H9 (cell line): ENCODE data around the gene MCHR1. TPM values are rescaled to one million over a fixed set of nuclear protein-coding genes. Genes with fewer than 3 reads are reported as not detected.

Source experiments
- DNase-seq: peaks from one replicate; pipeline ENCODE4 v3.0.0-alpha.2; 2017
- H2AFZ ChIP-seq: one replicate; pipeline ENCODE4 v1.6.1; 2013; ENCODE audit warnings: mild to moderate bottlenecking, low read length, control low read depth, moderate library complexity
- H2AK5ac ChIP-seq: 2 replicates; pipeline ENCODE4 v1.6.1; 2013; ENCODE audit warnings: low read length, control low read depth, mixed read lengths; ENCODE audit not compliant: insufficient read length
- H2BK120ac ChIP-seq: one replicate; pipeline ENCODE4 v1.6.1; 2013; ENCODE audit warnings: low read depth, mild to moderate bottlenecking, low read length, control low read depth, inconsistent platforms; ENCODE audit not compliant: poor library complexity, severe bottlenecking
- H2BK12ac ChIP-seq: 2 replicates; pipeline ENCODE4 v1.6.1; 2013; ENCODE audit warnings: low read length, control low read depth, mixed read lengths, low read depth; ENCODE audit not compliant: insufficient read length
- H2BK15ac ChIP-seq: 2 replicates; pipeline ENCODE4 v1.6.1; 2013; ENCODE audit warnings: low read depth, low read length, control low read depth
- H2BK20ac ChIP-seq: one replicate; pipeline ENCODE4 v1.6.1; 2013; ENCODE audit warnings: low read depth, mild to moderate bottlenecking, low read length, control low read depth, inconsistent platforms; ENCODE audit not compliant: poor library complexity, severe bottlenecking
- H2BK5ac ChIP-seq: 2 replicates; pipeline ENCODE4 v1.6.1; 2013; ENCODE audit warnings: low read length, control low read depth, mixed read lengths; ENCODE audit not compliant: insufficient read length
- H3K14ac ChIP-seq: 2 replicates; pipeline ENCODE4 v1.6.1; 2013; ENCODE audit warnings: low read length, control low read depth; ENCODE audit not compliant: insufficient read depth
- H3K18ac ChIP-seq: 2 replicates; pipeline ENCODE4 v1.6.1; 2013; ENCODE audit warnings: low read depth, mild to moderate bottlenecking, mixed read lengths, low read length, control low read depth; ENCODE audit not compliant: insufficient read length
- H3K23ac ChIP-seq: 2 replicates; pipeline ENCODE4 v1.6.1; 2013; ENCODE audit warnings: low read length, control low read depth, mixed read lengths, low read depth; ENCODE audit not compliant: insufficient read length
- H3K23me2 ChIP-seq: 2 replicates; pipeline ENCODE4 v1.6.1; 2013; ENCODE audit warnings: low read depth, mild to moderate bottlenecking, mixed read lengths, low read length, control low read depth; ENCODE audit not compliant: insufficient read length, poor library complexity, severe bottlenecking
- H3K27ac ChIP-seq: 2 replicates; pipeline ENCODE4 v1.5.1; 2013; ENCODE audit warnings: low read length, control low read depth, mixed read lengths, low read depth; ENCODE audit not compliant: insufficient read length
- H3K27me3 ChIP-seq: 2 replicates; pipeline ENCODE4 v1.6.1; 2013; ENCODE audit warnings: low read length, control low read depth, inconsistent platforms; ENCODE audit not compliant: insufficient read depth
- H3K4ac ChIP-seq: 2 replicates; pipeline ENCODE4 v1.6.1; 2013; ENCODE audit warnings: low read depth, mild to moderate bottlenecking, control low read depth, inconsistent platforms, low read length, moderate library complexity
- H3K4me1 ChIP-seq: 2 replicates; pipeline ENCODE4 v1.6.1; 2013; ENCODE audit warnings: low read length, control low read depth, inconsistent platforms; ENCODE audit not compliant: insufficient read depth
- H3K4me2 ChIP-seq: 2 replicates; pipeline ENCODE4 v1.6.1; 2013; ENCODE audit warnings: low read length, control low read depth, mixed read lengths; ENCODE audit not compliant: insufficient read length, insufficient read depth
- H3K56ac ChIP-seq: 2 replicates; pipeline ENCODE4 v1.6.1; 2013; ENCODE audit warnings: low read depth, mild to moderate bottlenecking, mixed read lengths, low read length, control low read depth; ENCODE audit not compliant: insufficient read length
- H3K79me1 ChIP-seq: 2 replicates; pipeline ENCODE4 v1.6.1; 2013; ENCODE audit warnings: low read depth, mild to moderate bottlenecking, moderate library complexity, low read length, control low read depth, inconsistent platforms; ENCODE audit not compliant: insufficient read depth, poor library complexity, severe bottlenecking
- H3K79me2 ChIP-seq: 2 replicates; pipeline ENCODE4 v1.6.1; 2013; ENCODE audit warnings: low read length, control low read depth, inconsistent platforms; ENCODE audit not compliant: insufficient read depth
- H3K9ac ChIP-seq: 2 replicates; pipeline ENCODE4 v1.6.1; 2013; ENCODE audit warnings: low read length, control low read depth, mixed read lengths; ENCODE audit not compliant: insufficient read length; ENCODE audit errors: extremely low read depth
- H3K9me3 ChIP-seq: one replicate; pipeline ENCODE4 v1.6.1; 2013; ENCODE audit warnings: low read depth, low read length, inconsistent platforms; ENCODE audit not compliant: control insufficient read depth
- H3T11ph ChIP-seq: one replicate; pipeline ENCODE4 v1.6.1; 2013; ENCODE audit warnings: mild to moderate bottlenecking, low read length, control low read depth, inconsistent platforms
- H4K20me1 ChIP-seq: one replicate; pipeline ENCODE4 v1.6.1; 2013; ENCODE audit not compliant: control insufficient read depth, insufficient read length, insufficient read depth
- H4K5ac ChIP-seq: 2 replicates; pipeline ENCODE4 v1.6.1; 2013; ENCODE audit warnings: low read depth, mild to moderate bottlenecking, mixed read lengths, low read length, control low read depth; ENCODE audit not compliant: insufficient read length
- H4K8ac ChIP-seq: replicated peaks from 2 replicates; pipeline ENCODE4 v1.6.1; 2013; ENCODE audit warnings: low read length, control low read depth, mixed read lengths, low read depth; ENCODE audit not compliant: insufficient read length
- H4K91ac ChIP-seq: 2 replicates; pipeline ENCODE4 v1.6.1; 2013; ENCODE audit warnings: low read depth, mild to moderate bottlenecking, moderate library complexity, mixed read lengths, low read length, control low read depth; ENCODE audit not compliant: insufficient read length
- H3K27ac Mint-ChIP-seq, 3 experiments: 2 replicates in 2 of 3; 3 replicates in 1 of 3; pipeline ENCODE4 v1.8.0; 2020 to 2021; ENCODE audit warnings: mixed read lengths in 3 of 3, mild to moderate bottlenecking in 1 of 3, moderate library complexity in 1 of 3
- H3K27me3 Mint-ChIP-seq: 2 replicates; pipeline ENCODE4 v1.8.0; 2021; ENCODE audit warnings: low read depth, mild to moderate bottlenecking, moderate library complexity, mixed read lengths
- H3K36me3 Mint-ChIP-seq, 3 experiments: 2 replicates in 2 of 3; 3 replicates in 1 of 3; pipeline ENCODE4 v1.8.0; 2020 to 2021; ENCODE audit warnings: low read depth in 3 of 3, mixed read lengths in 3 of 3; ENCODE audit not compliant: insufficient read depth in 1 of 3
- H3K4me1 Mint-ChIP-seq, 2 experiments: 2 replicates each; pipeline ENCODE4 v1.8.0; 2020; ENCODE audit warnings: mixed read lengths in 2 of 2
- H3K4me3 Mint-ChIP-seq, 2 experiments: 2 replicates in 1 of 2; 3 replicates in 1 of 2; pipeline ENCODE4 v1.8.0; 2020 to 2021; ENCODE audit warnings: mild to moderate bottlenecking in 2 of 2, mixed read lengths in 2 of 2, moderate library complexity in 1 of 2
- H3K9me3 Mint-ChIP-seq, 2 experiments: 2 replicates in 1 of 2; 3 replicates in 1 of 2; pipeline ENCODE4 v1.8.0; 2020; ENCODE audit warnings: mild to moderate bottlenecking in 2 of 2, mixed read lengths in 2 of 2, moderate library complexity in 1 of 2
- CTCF ChIP-seq: fragments of 200-600 bp; sonication (generic); conservative IDR thresholded peaks from 3 replicates; pipeline ENCODE4 v1.8.0; 2021; ENCODE audit warnings: antibody characterized with exemption, mild to moderate bottlenecking
- WGBS: extraction: QIAGEN DNeasy Blood & Tissue Kit; methylation state at CpG from one replicate; pipeline ENCODE4 v1.1.7; 2013; ENCODE audit warnings: missing lambda C conversion rate, low lambda C conversion rate, mixed read lengths; ENCODE audit not compliant: insufficient read length; ENCODE audit errors: extremely low coverage; 5-methylcytosine and 5-hydroxymethylcytosine counted together
- total RNA-seq: library from RNA; stranded (reverse); gene quantifications from 2 replicates; pipeline ENCODE4 v1.2.1, GENCODE V29; 2021

Gene MCHR1
- total RNA-seq, 1 experiment from 2014 or later: 2.9 TPM

GRCh38 chr22:40679964-40680818 is 907 bp downstream of the MCHR1 start:
- H2AK5ac ChIP-seq: no peak overlapping the region
- Mint-ChIP-seq H3K9me3 (no peaks in the 10 kb centered on the region), H3K4me3 (peak overlapping the region; percentile 62 to 76), H3K27ac (peak overlapping the region in 2 of 3 experiments; percentile 42 to 53; a peak in 3 of 7 replicates), H3K27me3 (peaks cover 4% of the 10 kb centered on the region; the same call in 1 of the 2 replicates), H3K36me3 (peaks cover 0 to 10% (median 6%) of the 10 kb centered on the region in 3 experiments; a peak in 4 of 7 replicates), H3K4me1 (peaks cover 57 to 62% of the 10 kb centered on the region in 2 experiments)
- H2BK20ac ChIP-seq: no peak overlapping the region
- H4K5ac ChIP-seq: no peak overlapping the region
- no peak overlapping the region for H3K27ac ChIP-seq
- H3K23ac ChIP-seq: no peak overlapping the region
- no peaks in the 10 kb centered on the region for H3K79me1 ChIP-seq
- no peak overlapping the region for H3T11ph ChIP-seq
- H4K8ac ChIP-seq: no peak overlapping the region
- peaks cover 7% of the 10 kb centered on the region for H3K23me2 ChIP-seq
- no peaks in the 10 kb centered on the region for H3K27me3 ChIP-seq
- no peaks in the 10 kb centered on the region for H3K79me2 ChIP-seq
- no peak overlapping the region for H2BK120ac ChIP-seq
- H3K4me2 ChIP-seq: peak overlapping the region; percentile 8
- no peak overlapping the region for H3K9ac ChIP-seq
- H4K91ac ChIP-seq: no peak overlapping the region
- H3K4ac ChIP-seq: no peak overlapping the region
- no peak overlapping the region for H2BK12ac ChIP-seq
- no peak overlapping the region for H2BK15ac ChIP-seq
- peak overlapping the region; percentile 46; the same call in 1 of the 2 replicates for H3K14ac ChIP-seq
- no peak for DNase-seq
- no peak overlapping the region for H3K56ac ChIP-seq
- no peaks in the 10 kb centered on the region for H4K20me1 ChIP-seq
- H3K4me1 ChIP-seq: peaks cover 11% of the 10 kb centered on the region
- no peaks in the 10 kb centered on the region for H3K9me3 ChIP-seq
- H3K18ac ChIP-seq: peak overlapping the region; percentile 7
- WGBS: no CpG with 5 or more reads among the region's 9 CpGs
- no peak overlapping the region for H2BK5ac ChIP-seq
- no peak overlapping the region for H2AFZ ChIP-seq
- TF ChIP-seq CTCF: peak; percentile 37; the same call in 2 of the 3 replicates
